ENCODE results near the gene RNFT2. TPM values are rescaled to one million over a fixed set of nuclear protein-coding genes. Genes with fewer than 3 reads are reported as not detected.

The RNFT2 gene
- total RNA-seq, 1 experiment from 2014 or later, result 34.9 TPM

- ChIA-PET RAD21 (ENCODE audit: low non-redundant PET in 1 of 2, low total read pairs in 2 of 2, uncharacterized antibody in 2 of 2, unreplicated experiment in 2 of 2) (no interaction called here), POLR2A (no interaction called here), CTCF (no interaction called here)
- intact Hi-C loops (cut with micrococcal nuclease), result no loop called here
- Histone ChIP-seq H3K4me1 (ENCODE audit: control insufficient read depth in 1 of 2, insufficient read depth in 2 of 2, low read length in 2 of 2) (peaks cover 11 to 21% of the 10 kb centered on the region in 2 experiments), H3K27me3 (ENCODE audit: insufficient read depth, low read length) (no peaks in the 10 kb centered on the region), H3K79me2 (ENCODE audit: insufficient read depth, low read length) (peaks cover 44% of the 10 kb centered on the region), H3K9me2 (ENCODE audit: insufficient read depth) (no peaks in the 10 kb centered on the region), H3K9me3 (ENCODE audit: control insufficient read depth in 1 of 2, insufficient read depth in 1 of 2, low read depth in 1 of 2, low read length in 2 of 2) (no peaks in the 10 kb centered on the region), H3K4me3 (replicated peaks in 1 of 2; ENCODE audit: low read depth in 1 of 2, low read length in 2 of 2) (no peak overlapping the region), H4K20me1 (ENCODE audit: insufficient read depth) (no peaks in the 10 kb centered on the region), H3K4me2 (ENCODE audit: low read length) (no peak overlapping the region), H3K27ac (ENCODE audit: low read depth, low read length) (no peak overlapping the region), H3K36me3 (ENCODE audit: control insufficient read depth in 1 of 2, insufficient read depth in 2 of 2, low read length in 2 of 2) (peaks cover 5 to 6% of the 10 kb centered on the region in 2 experiments; a peak in 2 of 4 replicates), H2AFZ (ENCODE audit: low read depth, low read length, poor library complexity, severe bottlenecking) (no peak overlapping the region), H3K9ac (ENCODE audit: low read length) (no peak overlapping the region)
- TF ChIP-seq SP1 (IDR thresholded peaks at IDR 0.05; ENCODE audit: low read depth), result no peak
- TF ChIP-seq RAD21 (IDR thresholded peaks at IDR 0.05; ENCODE audit: low read depth), result no peak
- TF ChIP-seq JUND (IDR thresholded peaks at IDR 0.05), result no peak
- no peak for TF ChIP-seq EGR1 (IDR thresholded peaks at IDR 0.05; ENCODE audit: low read depth)
- TF ChIP-seq ZNF274 (IDR thresholded peaks at IDR 0.05; ENCODE audit: low read depth, low read length), result no peak
- TF ChIP-seq ZBTB33 (IDR thresholded peaks at IDR 0.05; ENCODE audit: extremely low read depth, insufficient replicate concordance, low read length), result no peak
- no peak for TF ChIP-seq SRF (IDR thresholded peaks at IDR 0.05; ENCODE audit: low read depth)
- TF ChIP-seq, protein P1, sequence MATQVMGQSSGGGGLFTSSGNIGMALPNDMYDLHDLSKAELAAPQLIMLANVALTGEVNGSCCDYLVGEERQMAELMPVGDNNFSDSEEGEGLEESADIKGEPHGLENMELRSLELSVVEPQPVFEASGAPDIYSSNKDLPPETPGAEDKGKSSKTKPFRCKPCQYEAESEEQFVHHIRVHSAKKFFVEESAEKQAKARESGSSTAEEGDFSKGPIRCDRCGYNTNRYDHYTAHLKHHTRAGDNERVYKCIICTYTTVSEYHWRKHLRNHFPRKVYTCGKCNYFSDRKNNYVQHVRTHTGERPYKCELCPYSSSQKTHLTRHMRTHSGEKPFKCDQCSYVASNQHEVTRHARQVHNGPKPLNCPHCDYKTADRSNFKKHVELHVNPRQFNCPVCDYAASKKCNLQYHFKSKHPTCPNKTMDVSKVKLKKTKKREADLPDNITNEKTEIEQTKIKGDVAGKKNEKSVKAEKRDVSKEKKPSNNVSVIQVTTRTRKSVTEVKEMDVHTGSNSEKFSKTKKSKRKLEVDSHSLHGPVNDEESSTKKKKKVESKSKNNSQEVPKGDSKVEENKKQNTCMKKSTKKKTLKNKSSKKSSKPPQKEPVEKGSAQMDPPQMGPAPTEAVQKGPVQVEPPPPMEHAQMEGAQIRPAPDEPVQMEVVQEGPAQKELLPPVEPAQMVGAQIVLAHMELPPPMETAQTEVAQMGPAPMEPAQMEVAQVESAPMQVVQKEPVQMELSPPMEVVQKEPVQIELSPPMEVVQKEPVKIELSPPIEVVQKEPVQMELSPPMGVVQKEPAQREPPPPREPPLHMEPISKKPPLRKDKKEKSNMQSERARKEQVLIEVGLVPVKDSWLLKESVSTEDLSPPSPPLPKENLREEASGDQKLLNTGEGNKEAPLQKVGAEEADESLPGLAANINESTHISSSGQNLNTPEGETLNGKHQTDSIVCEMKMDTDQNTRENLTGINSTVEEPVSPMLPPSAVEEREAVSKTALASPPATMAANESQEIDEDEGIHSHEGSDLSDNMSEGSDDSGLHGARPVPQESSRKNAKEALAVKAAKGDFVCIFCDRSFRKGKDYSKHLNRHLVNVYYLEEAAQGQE (IDR thresholded peaks at IDR 0.05; ENCODE audit: low read depth), result no peak
- TF ChIP-seq CBX3 (IDR thresholded peaks at IDR 0.05; ENCODE audit: low read depth), result no peak
- no TSS peak for BruUV-seq (replicated peaks)
- no peak for DNase-seq (ENCODE audit: low read depth, low spot score)
- ATAC-seq, result no peak
These were observed 3.9 kb upstream of the RNFT2 start for GRCh38 chr12:116734156-116734768.

Data from HCT116 (cell line).